ENCODE results near the gene METTL21A. TPM values are rescaled to one million over a fixed set of nuclear protein-coding genes. Genes with fewer than 3 reads are reported as not detected.

The METTL21A gene
- total and polyA plus RNA-seq, 2 of the 13 experiments (the other 11 are each of a cell fraction or from before 2014, with no cell fraction given) = 42.4 to 61.2 TPM

GRCh38 chr2:207625014-207625907 lies at the start of gene METTL21A (continued):
- TF ChIP-seq ZNF674 (CRISPR knock-in tag; IDR thresholded peaks at IDR 0.05; ENCODE audit: low read depth) = 0 out of 2 replicates have a peak, but pooled peaks have one; percentile 59
- peak; percentile 41 for TF ChIP-seq SOX13 (IDR thresholded peaks at IDR 0.05)
- peak in 1 of 2 experiments; percentile 44; a peak in 1 of 4 replicates for TF ChIP-seq SOX13 (CRISPR knock-in tag; conservative IDR thresholded peaks at IDR 0.05 in 1 of 2, IDR thresholded peaks at IDR 0.05 in 1 of 2)
- peak; percentile 99 for TF ChIP-seq BCL3 (CRISPR knock-in tag; IDR thresholded peaks at IDR 0.05)
- peak; percentile 77; the same call in 1 of the 2 replicates for TF ChIP-seq ZNF17 (CRISPR knock-in tag; IDR thresholded peaks at IDR 0.05)
- no peak; the same call in 1 of the 2 replicates for TF ChIP-seq NCOR1 (IDR thresholded peaks at IDR 0.05; ENCODE audit: borderline replicate concordance, low read length)
- peak; percentile 83; the same call in 1 of the 2 replicates for TF ChIP-seq ZFP37 (CRISPR knock-in tag; IDR thresholded peaks at IDR 0.05; ENCODE audit: borderline replicate concordance)
- TF ChIP-seq TCF7L2 (IDR thresholded peaks at IDR 0.05; ENCODE audit: low read depth, low read length) = no peak
- TF ChIP-seq ZNF781 (CRISPR knock-in tag; IDR thresholded peaks at IDR 0.05; ENCODE audit: borderline replicate concordance, not compliant biosample characterization) = peak; percentile 95
- 0 out of 2 replicates have a peak, but pooled peaks have one; percentile 34 for TF ChIP-seq ZNF34 (CRISPR knock-in tag; IDR thresholded peaks at IDR 0.05; ENCODE audit: borderline replicate concordance)
- peak; percentile 30 for TF ChIP-seq NFYB (CRISPR knock-in tag; IDR thresholded peaks at IDR 0.05)
- TF ChIP-seq HNF4G (IDR thresholded peaks at IDR 0.05; ENCODE audit: borderline replicate concordance, low read depth, low read length) = no peak
- peak; percentile 83 for TF ChIP-seq HNF4G (CRISPR knock-in tag; IDR thresholded peaks at IDR 0.05; ENCODE audit: borderline replicate concordance, low read depth)
- peak; percentile 83; the same call in 1 of the 2 replicates for TF ChIP-seq MEIS2 (CRISPR knock-in tag; IDR thresholded peaks at IDR 0.05)
- peak; percentile 67; the same call in 1 of the 2 replicates for TF ChIP-seq POGZ (CRISPR knock-in tag; IDR thresholded peaks at IDR 0.05)
- TF ChIP-seq RCOR2 (CRISPR knock-in tag; IDR thresholded peaks at IDR 0.05) = no peak; the same call in 1 of the 2 replicates
- TF ChIP-seq KLF11 (CRISPR knock-in tag; IDR thresholded peaks at IDR 0.05) = peak; percentile 83; the same call in 1 of the 2 replicates
- peak; percentile 29 for TF ChIP-seq U2AF1 (optimal IDR thresholded peaks at IDR 0.05; ENCODE audit: low read depth, low read length)
- TF ChIP-seq ZUFSP (CRISPR knock-in tag; IDR thresholded peaks at IDR 0.05; ENCODE audit: borderline replicate concordance) = no peak
- no peak for TF ChIP-seq ZNF460 (CRISPR knock-in tag; IDR thresholded peaks at IDR 0.05; ENCODE audit: borderline replicate concordance)
- TF ChIP-seq ZNF383 (CRISPR knock-in tag; IDR thresholded peaks at IDR 0.05; ENCODE audit: borderline replicate concordance) = no peak; the same call in 1 of the 2 replicates
- TF ChIP-seq PLRG1 (conservative IDR thresholded peaks at IDR 0.05) = no peak
- no peak; the same call in none of the 2 replicates for TF ChIP-seq FOSL2 (CRISPR knock-in tag; IDR thresholded peaks at IDR 0.05)
- TF ChIP-seq HNRNPLL (IDR thresholded peaks at IDR 0.05; ENCODE audit: low read depth, low read length, poor library complexity, severe bottlenecking) = no peak
- peak; percentile 93 for TF ChIP-seq SRSF1 (optimal IDR thresholded peaks at IDR 0.05; ENCODE audit: low read depth, low read length)
- TF ChIP-seq SYNCRIP (IDR thresholded peaks at IDR 0.05; ENCODE audit: insufficient read depth, low read depth, low read length) = no peak
- TF ChIP-seq SRF (IDR thresholded peaks at IDR 0.05; ENCODE audit: low read depth, low read length) = 0 out of 2 replicates have a peak, but pooled peaks have one; percentile 8
- 0 out of 2 replicates have a peak, but pooled peaks have one; percentile 32 for TF ChIP-seq FOSL1 (CRISPR knock-in tag; IDR thresholded peaks at IDR 0.05; ENCODE audit: borderline replicate concordance)

Data from HepG2 (cell line).